ENCODE measurements around the gene SLC26A8.

Gene SLC26A8

GRCh38 chr6:36023996-36024795 lies at the start of gene SLC26A8:
TSS of gene SLC26A8 (minus strand) at chr6:36024641. CDS start at chr6:36019707, 4,934 bp downstream.
- H3K27ac ChIP-seq (ENCODE audit: low read depth, low read length): no peak within 1 kb of the TSS
- H3K9ac ChIP-seq (ENCODE audit: low read length): peak within 1 kb of the TSS; percentile 54
- H3K36me3 ChIP-seq (ENCODE audit: control insufficient read depth, insufficient read depth, low read length): no peaks in the 10 kb centered on the region
- H3K4me1 ChIP-seq (ENCODE audit: control insufficient read depth, insufficient read depth, low read length): peaks cover 28% of the 10 kb centered on the region
- H3K9me3 ChIP-seq (ENCODE audit: control insufficient read depth, insufficient read depth, low read depth, low read length): no peaks in the 10 kb centered on the region
- H3K27me3 ChIP-seq (ENCODE audit: control insufficient read depth, insufficient read depth, low read length): peaks cover 9% of the 10 kb centered on the region; the same call in 1 of the 2 replicates
- H3K4me3 ChIP-seq (ENCODE audit: low read depth, low read length): peak within 1 kb of the TSS; percentile 71

GRCh38 chr6:36073587-36073986 lies 49.1 kb upstream of the SLC26A8 start:
- Histone ChIP-seq H3K9me3 (ENCODE audit: control insufficient read depth, insufficient read depth, low read depth, low read length) (no peaks in the 10 kb centered on the region), H3K36me3 (ENCODE audit: control insufficient read depth, insufficient read depth, low read length) (peaks cover 30% of the 10 kb centered on the region), H3K9ac (ENCODE audit: low read length) (no peak overlapping the region), H3K27ac (ENCODE audit: low read depth, low read length) (no peak overlapping the region), H3K27me3 (ENCODE audit: control insufficient read depth, insufficient read depth, low read length) (no peaks in the 10 kb centered on the region), H3K4me3 (ENCODE audit: low read depth, low read length) (no peak overlapping the region), H3K4me1 (ENCODE audit: control insufficient read depth, insufficient read depth, low read length) (no peaks in the 10 kb centered on the region)

GRCh38 chr6:36072681-36073080 lies 48.2 kb upstream of the SLC26A8 start:
- no peak overlapping the region for H3K9ac ChIP-seq (ENCODE audit: low read length)
- H3K9me3 ChIP-seq (ENCODE audit: control insufficient read depth, insufficient read depth, low read depth, low read length): no peaks in the 10 kb centered on the region
- peaks cover 24% of the 10 kb centered on the region for H3K36me3 ChIP-seq (ENCODE audit: control insufficient read depth, insufficient read depth, low read length)
- H3K27me3 ChIP-seq (ENCODE audit: control insufficient read depth, insufficient read depth, low read length): no peaks in the 10 kb centered on the region
- no peak overlapping the region for H3K27ac ChIP-seq (ENCODE audit: low read depth, low read length)
- no peaks in the 10 kb centered on the region for H3K4me1 ChIP-seq (ENCODE audit: control insufficient read depth, insufficient read depth, low read length)
- H3K4me3 ChIP-seq (ENCODE audit: low read depth, low read length): no peak overlapping the region

- Histone ChIP-seq H3K9ac (ENCODE audit: low read length) (no peak overlapping the region), H3K27me3 (ENCODE audit: control insufficient read depth, insufficient read depth, low read length) (no peaks in the 10 kb centered on the region), H3K27ac (ENCODE audit: low read depth, low read length) (no peak overlapping the region), H3K4me1 (ENCODE audit: control insufficient read depth, insufficient read depth, low read length) (no peaks in the 10 kb centered on the region), H3K4me3 (ENCODE audit: low read depth, low read length) (no peak overlapping the region), H3K36me3 (ENCODE audit: control insufficient read depth, insufficient read depth, low read length) (peaks cover 14% of the 10 kb centered on the region), H3K9me3 (ENCODE audit: control insufficient read depth, insufficient read depth, low read depth, low read length) (no peaks in the 10 kb centered on the region)
Observed at GRCh38 chr6:36071714-36072113, 47.3 kb upstream of the SLC26A8 start.

GRCh38 chr6:36071281-36071680 lies 46.8 kb upstream of the SLC26A8 start:
- peaks cover 11% of the 10 kb centered on the region; the same call in 1 of the 2 replicates for H3K36me3 ChIP-seq (ENCODE audit: control insufficient read depth, insufficient read depth, low read length)
- H3K9me3 ChIP-seq (ENCODE audit: control insufficient read depth, insufficient read depth, low read depth, low read length): no peaks in the 10 kb centered on the region
- no peak overlapping the region for H3K4me3 ChIP-seq (ENCODE audit: low read depth, low read length)
- no peaks in the 10 kb centered on the region for H3K27me3 ChIP-seq (ENCODE audit: control insufficient read depth, insufficient read depth, low read length)
- H3K9ac ChIP-seq (ENCODE audit: low read length): no peak overlapping the region
- no peaks in the 10 kb centered on the region for H3K4me1 ChIP-seq (ENCODE audit: control insufficient read depth, insufficient read depth, low read length)
- no peak overlapping the region for H3K27ac ChIP-seq (ENCODE audit: low read depth, low read length)

GRCh38 chr6:36070252-36070651 lies 45.8 kb upstream of the SLC26A8 start:
- H3K9me3 ChIP-seq (ENCODE audit: control insufficient read depth, insufficient read depth, low read depth, low read length): no peaks in the 10 kb centered on the region
- H3K36me3 ChIP-seq (ENCODE audit: control insufficient read depth, insufficient read depth, low read length): peaks cover 11% of the 10 kb centered on the region; the same call in 1 of the 2 replicates
- no peak overlapping the region for H3K27ac ChIP-seq (ENCODE audit: low read depth, low read length)
- no peak overlapping the region for H3K4me3 ChIP-seq (ENCODE audit: low read depth, low read length)
- H3K4me1 ChIP-seq (ENCODE audit: control insufficient read depth, insufficient read depth, low read length): no peaks in the 10 kb centered on the region
- no peaks in the 10 kb centered on the region for H3K27me3 ChIP-seq (ENCODE audit: control insufficient read depth, insufficient read depth, low read length)
- H3K9ac ChIP-seq (ENCODE audit: low read length): no peak overlapping the region

GRCh38 chr6:36069573-36069972 lies 45.1 kb upstream of the SLC26A8 start:
- peaks cover 11% of the 10 kb centered on the region; the same call in 1 of the 2 replicates for H3K36me3 ChIP-seq (ENCODE audit: control insufficient read depth, insufficient read depth, low read length)
- no peak overlapping the region for H3K4me3 ChIP-seq (ENCODE audit: low read depth, low read length)
- H3K4me1 ChIP-seq (ENCODE audit: control insufficient read depth, insufficient read depth, low read length): no peaks in the 10 kb centered on the region; the same call in none of the 2 replicates
- no peaks in the 10 kb centered on the region for H3K27me3 ChIP-seq (ENCODE audit: control insufficient read depth, insufficient read depth, low read length)
- no peaks in the 10 kb centered on the region for H3K9me3 ChIP-seq (ENCODE audit: control insufficient read depth, insufficient read depth, low read depth, low read length)
- no peak overlapping the region for H3K27ac ChIP-seq (ENCODE audit: low read depth, low read length)
- H3K9ac ChIP-seq (ENCODE audit: low read length): no peak overlapping the region

- H3K9ac ChIP-seq (ENCODE audit: low read length): no peak overlapping the region
- no peaks in the 10 kb centered on the region for H3K27me3 ChIP-seq (ENCODE audit: control insufficient read depth, insufficient read depth, low read length)
- H3K4me3 ChIP-seq (ENCODE audit: low read depth, low read length): no peak overlapping the region
- H3K27ac ChIP-seq (ENCODE audit: low read depth, low read length): no peak overlapping the region
- H3K36me3 ChIP-seq (ENCODE audit: control insufficient read depth, insufficient read depth, low read length): peaks cover 10% of the 10 kb centered on the region; the same call in 1 of the 2 replicates
- H3K4me1 ChIP-seq (ENCODE audit: control insufficient read depth, insufficient read depth, low read length): no peaks in the 10 kb centered on the region; the same call in none of the 2 replicates
- no peaks in the 10 kb centered on the region for H3K9me3 ChIP-seq (ENCODE audit: control insufficient read depth, insufficient read depth, low read depth, low read length)
Observed at GRCh38 chr6:36068586-36068985, 44.1 kb upstream of the SLC26A8 start.

- H3K9me3 ChIP-seq (ENCODE audit: control insufficient read depth, insufficient read depth, low read depth, low read length): no peaks in the 10 kb centered on the region
- H3K9ac ChIP-seq (ENCODE audit: low read length): no peak overlapping the region
- H3K36me3 ChIP-seq (ENCODE audit: control insufficient read depth, insufficient read depth, low read length): peaks cover 4% of the 10 kb centered on the region; the same call in 1 of the 2 replicates
- H3K4me3 ChIP-seq (ENCODE audit: low read depth, low read length): no peak overlapping the region
- no peaks in the 10 kb centered on the region for H3K27me3 ChIP-seq (ENCODE audit: control insufficient read depth, insufficient read depth, low read length)
- H3K4me1 ChIP-seq (ENCODE audit: control insufficient read depth, insufficient read depth, low read length): no peaks in the 10 kb centered on the region; the same call in none of the 2 replicates
- no peak overlapping the region for H3K27ac ChIP-seq (ENCODE audit: low read depth, low read length)
Observed at GRCh38 chr6:36068012-36068392, 43.6 kb upstream of the SLC26A8 start.

GRCh38 chr6:36067374-36068011 lies 43.1 kb upstream of the SLC26A8 start:
- Histone ChIP-seq H3K27ac (ENCODE audit: low read depth, low read length) (no peak overlapping the region), H3K27me3 (ENCODE audit: control insufficient read depth, insufficient read depth, low read length) (no peaks in the 10 kb centered on the region), H3K36me3 (ENCODE audit: control insufficient read depth, insufficient read depth, low read length) (no peaks in the 10 kb centered on the region), H3K9me3 (ENCODE audit: control insufficient read depth, insufficient read depth, low read depth, low read length) (no peaks in the 10 kb centered on the region), H3K4me3 (ENCODE audit: low read depth, low read length) (no peak overlapping the region), H3K9ac (ENCODE audit: low read length) (no peak overlapping the region), H3K4me1 (ENCODE audit: control insufficient read depth, insufficient read depth, low read length) (no peaks in the 10 kb centered on the region; the same call in none of the 2 replicates)

- H3K36me3 ChIP-seq (ENCODE audit: control insufficient read depth, insufficient read depth, low read length): no peaks in the 10 kb centered on the region
Observed at GRCh38 chr6:36066817-36067216, 42.4 kb upstream of the SLC26A8 start.

More at GRCh38 chr6:36066817-36067216, 42.4 kb upstream of the SLC26A8 start:
- H3K4me3 ChIP-seq (ENCODE audit: low read depth, low read length): no peak overlapping the region
- H3K9me3 ChIP-seq (ENCODE audit: control insufficient read depth, insufficient read depth, low read depth, low read length): no peaks in the 10 kb centered on the region
- H3K27me3 ChIP-seq (ENCODE audit: control insufficient read depth, insufficient read depth, low read length): no peaks in the 10 kb centered on the region
- no peak overlapping the region for H3K27ac ChIP-seq (ENCODE audit: low read depth, low read length)
- H3K9ac ChIP-seq (ENCODE audit: low read length): no peak overlapping the region
- no peaks in the 10 kb centered on the region; the same call in none of the 2 replicates for H3K4me1 ChIP-seq (ENCODE audit: control insufficient read depth, insufficient read depth, low read length)
